COLO668 (cell line): ENCODE data around the gene SPSB3.
"Not testable (repeated sequence)": the region's sequence is repeated elsewhere in the genome, so short reads cannot be mapped to it uniquely, and the experiment has no call there.

ENCODE experiments used
- DNase-seq: peaks from one replicate; lab custom pipeline; 2025; ENCODE audit not compliant: unreplicated experiment; lab: John Stamatoyannopoulos, UW

SPSB3 gene

DNA sequence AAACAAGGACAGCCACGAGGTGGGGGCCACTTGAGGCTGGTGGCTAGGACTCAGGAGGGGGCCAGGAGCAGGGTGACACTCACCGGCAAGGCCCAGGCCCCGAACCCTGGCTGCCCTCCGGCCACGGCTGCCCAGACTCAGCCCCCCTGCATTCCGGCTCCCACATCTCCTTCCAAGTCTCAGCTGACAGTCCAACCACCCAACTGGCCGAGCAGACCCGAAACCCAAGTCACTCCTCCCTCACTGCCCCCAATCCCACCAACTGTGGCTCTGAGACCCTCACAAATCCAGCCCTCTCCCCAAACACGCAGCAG is 34.9 kb upstream of the SPSB3 start:
- DNase-seq, result no peak

GRCh38 chr16:1816396-1817275 is 34.3 kb upstream of the SPSB3 start:
- DNase-seq, result no peak

DNA sequence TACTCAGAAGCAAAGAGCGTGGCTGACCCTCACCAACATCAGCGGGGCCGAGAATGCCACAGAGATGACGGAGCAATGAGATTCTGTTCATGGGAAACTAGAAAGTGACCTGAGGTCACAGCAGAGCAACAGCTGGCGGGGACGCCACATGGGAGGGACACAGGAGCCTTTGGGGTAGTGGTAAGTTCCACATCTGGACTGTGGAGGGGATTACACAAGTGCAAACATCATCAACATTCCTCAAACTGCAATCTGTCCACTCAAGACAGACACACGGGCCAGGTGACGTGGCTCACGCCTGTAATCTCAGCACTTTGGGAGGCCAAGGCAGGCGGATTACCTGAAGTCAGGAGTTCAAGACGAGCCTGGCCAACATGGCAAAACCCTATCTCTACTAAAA is 33.1 kb upstream of the SPSB3 start:
- DNase-seq, result no peak

DNA sequence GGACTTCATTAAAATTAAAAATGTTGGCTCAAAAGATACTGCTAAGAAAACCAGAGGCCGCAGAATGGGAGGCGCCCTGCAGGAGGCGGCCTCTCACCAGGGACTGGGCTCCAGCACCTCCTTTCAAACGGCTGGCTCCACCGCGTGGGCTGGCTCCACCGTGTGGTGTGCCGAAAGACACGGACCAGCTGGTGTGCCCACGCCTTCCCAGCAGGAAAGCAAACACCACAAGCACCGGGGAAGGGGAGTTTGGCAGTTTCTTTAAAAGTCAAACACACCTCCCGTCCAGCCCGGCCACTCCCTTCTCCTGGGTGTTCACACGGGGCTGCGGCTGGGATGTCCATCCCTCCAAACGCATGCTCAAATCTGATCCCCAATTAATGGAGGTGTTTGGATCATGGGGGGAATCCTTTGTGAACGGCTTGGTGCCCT is 30.4 kb upstream of the SPSB3 start:
- DNase-seq, result peak; percentile 90

DNA sequence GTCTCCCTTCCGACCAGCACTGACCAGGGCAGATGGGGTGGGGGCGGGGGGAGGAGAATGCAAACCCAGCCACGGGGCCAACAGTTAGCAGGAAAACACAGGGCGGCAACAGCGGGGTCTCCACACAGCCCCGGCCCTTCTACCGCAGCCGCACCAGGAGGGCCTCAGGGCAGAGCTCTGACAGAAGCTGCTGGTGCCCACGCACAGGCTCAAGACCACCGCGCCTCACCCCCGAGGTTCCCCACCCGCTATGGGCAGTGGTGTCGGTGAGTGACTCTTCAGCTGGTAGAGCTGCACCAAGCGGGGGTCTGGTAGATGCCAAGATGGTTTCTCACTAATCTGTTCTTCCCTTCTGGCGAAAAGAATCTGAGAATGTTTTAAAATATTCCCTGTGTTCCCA is 28.2 kb upstream of the SPSB3 start:
- no peak for DNase-seq

DNA sequence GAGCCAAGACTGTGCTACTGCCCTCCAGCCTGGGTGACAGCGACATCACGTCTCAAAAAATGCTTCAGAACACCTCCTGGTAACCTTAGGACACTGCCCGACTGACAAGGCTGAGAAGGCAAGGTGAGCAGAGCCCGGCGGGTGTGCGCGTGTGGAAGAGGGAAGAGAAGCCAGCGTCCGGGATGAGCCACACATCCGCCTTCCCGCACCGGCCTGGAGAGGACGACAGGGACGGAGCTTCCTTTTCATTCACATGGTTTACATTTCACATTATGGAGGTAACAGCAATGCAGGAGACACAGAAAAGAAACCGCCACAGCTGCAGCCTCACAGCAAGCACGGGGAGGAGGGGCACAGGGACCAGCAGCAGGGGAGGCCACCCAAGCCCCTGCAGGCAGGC is 27.7 kb upstream of the SPSB3 start:
- DNase-seq, result no peak

GRCh38 chr16:1809281-1809801 is 27.0 kb upstream of the SPSB3 start:
- no peak for DNase-seq

- DNase-seq, result no peak
Measured at GRCh38 chr16:1808691-1809090, 26.3 kb upstream of the SPSB3 start.

- no peak for DNase-seq
Measured at GRCh38 chr16:1807626-1808025, 25.3 kb upstream of the SPSB3 start.

DNA sequence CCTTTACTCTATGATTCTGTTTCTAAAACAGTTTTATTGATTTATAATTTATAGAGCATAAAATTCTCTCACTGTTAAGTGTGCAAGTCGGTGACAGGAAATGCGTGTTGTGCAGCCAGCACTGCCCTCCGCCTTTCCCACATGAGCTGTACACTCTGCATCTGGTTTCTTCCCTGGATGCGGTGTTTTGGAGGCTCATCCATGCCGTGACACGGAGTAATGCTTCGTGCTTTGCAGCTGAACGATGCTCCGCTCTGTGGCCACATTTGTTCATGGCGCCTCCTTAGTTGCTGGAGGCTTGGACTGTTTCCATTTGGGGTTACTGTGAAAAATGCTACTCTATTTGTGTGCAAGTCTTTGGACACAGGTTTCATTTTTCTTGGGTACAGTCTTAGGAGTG is 18.3 kb upstream of the SPSB3 start:
- no peak for DNase-seq

- not testable (repeated sequence) for DNase-seq
Measured at GRCh38 chr16:1799263-1799662, 16.9 kb upstream of the SPSB3 start.

GRCh38 chr16:1794908-1795666 is 12.7 kb upstream of the SPSB3 start:
- DNase-seq, result no peak

- DNase-seq, result peak; percentile 86
Measured at GRCh38 chr16:1794221-1794871, 12.0 kb upstream of the SPSB3 start.

- peak; percentile 52 for DNase-seq
Measured at GRCh38 chr16:1793578-1794220, 11.3 kb upstream of the SPSB3 start, which contains the start of gene IGFALS. IGFALS (minus strand) TSS chr16:1793705; CDS start chr16:1793652, 53 bp downstream.

- DNase-seq, result no peak
Measured at GRCh38 chr16:1792836-1793577, 10.6 kb upstream of the SPSB3 start.

GRCh38 chr16:1791943-1792812 is 9.8 kb upstream of the SPSB3 start:
- no peak for DNase-seq

GRCh38 chr16:1791256-1791942 is 9.0 kb upstream of the SPSB3 start:
- DNase-seq, result no peak

GRCh38 chr16:1790611-1791255 is 8.4 kb upstream of the SPSB3 start:
- no peak for DNase-seq
